Measurements from ENCODE around the gene EAF1.
"Not testable (repeated sequence)": the region's sequence is repeated elsewhere in the genome, so short reads cannot be mapped to it uniquely, and the experiment has no call there.

The EAF1 gene

DNA sequence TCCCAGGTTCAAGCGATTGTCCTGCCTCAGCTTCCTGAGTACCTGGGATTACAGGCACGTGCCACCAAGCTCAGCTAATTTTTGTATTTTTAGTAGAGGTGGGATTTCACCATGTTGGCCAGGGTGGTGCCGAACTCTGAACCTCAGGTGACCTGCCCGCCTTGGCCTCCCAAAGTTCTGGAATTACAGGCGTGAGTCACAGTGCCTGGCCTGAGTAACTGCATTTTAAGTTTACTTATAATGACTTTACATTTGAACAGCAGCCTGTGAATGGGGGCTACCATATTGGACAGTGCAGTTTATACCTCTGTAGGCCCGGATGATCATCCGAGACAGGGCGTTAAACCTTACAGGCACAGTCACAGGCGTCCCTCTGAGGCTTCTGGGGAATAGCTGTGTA is 24.8 kb downstream of the EAF1 start:
- TF ChIP-seq, protein P1, sequence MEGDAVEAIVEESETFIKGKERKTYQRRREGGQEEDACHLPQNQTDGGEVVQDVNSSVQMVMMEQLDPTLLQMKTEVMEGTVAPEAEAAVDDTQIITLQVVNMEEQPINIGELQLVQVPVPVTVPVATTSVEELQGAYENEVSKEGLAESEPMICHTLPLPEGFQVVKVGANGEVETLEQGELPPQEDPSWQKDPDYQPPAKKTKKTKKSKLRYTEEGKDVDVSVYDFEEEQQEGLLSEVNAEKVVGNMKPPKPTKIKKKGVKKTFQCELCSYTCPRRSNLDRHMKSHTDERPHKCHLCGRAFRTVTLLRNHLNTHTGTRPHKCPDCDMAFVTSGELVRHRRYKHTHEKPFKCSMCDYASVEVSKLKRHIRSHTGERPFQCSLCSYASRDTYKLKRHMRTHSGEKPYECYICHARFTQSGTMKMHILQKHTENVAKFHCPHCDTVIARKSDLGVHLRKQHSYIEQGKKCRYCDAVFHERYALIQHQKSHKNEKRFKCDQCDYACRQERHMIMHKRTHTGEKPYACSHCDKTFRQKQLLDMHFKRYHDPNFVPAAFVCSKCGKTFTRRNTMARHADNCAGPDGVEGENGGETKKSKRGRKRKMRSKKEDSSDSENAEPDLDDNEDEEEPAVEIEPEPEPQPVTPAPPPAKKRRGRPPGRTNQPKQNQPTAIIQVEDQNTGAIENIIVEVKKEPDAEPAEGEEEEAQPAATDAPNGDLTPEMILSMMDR (conservative IDR thresholded peaks at IDR 0.05; ENCODE audit: control insufficient read depth, insufficient read depth, low read depth, low read length) = no peak

DNA sequence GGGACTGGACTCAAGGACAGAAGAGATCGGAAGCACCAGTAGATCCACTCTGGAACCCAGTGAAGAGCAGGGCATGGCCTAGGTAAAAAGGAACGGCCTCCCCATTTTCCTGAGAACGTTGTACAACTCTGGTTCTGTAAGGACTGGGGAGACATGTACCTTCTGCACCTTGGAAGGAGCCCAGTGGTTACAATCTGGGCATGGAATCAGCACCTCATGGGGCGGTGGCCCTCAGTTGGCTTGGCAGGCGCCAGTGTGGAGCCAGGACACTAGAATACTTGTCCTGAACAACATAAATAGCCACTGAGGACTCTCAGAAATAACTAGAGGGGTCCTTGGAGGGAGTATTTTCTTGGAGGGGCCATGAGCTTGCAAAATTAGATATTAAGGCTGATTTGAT is 25.6 kb downstream of the EAF1 start:
- TF ChIP-seq, protein P1 (conservative IDR thresholded peaks at IDR 0.05; ENCODE audit: control insufficient read depth, insufficient read depth, low read depth, low read length) = no peak

More for the DNA sequence above, 24.8 kb downstream of the EAF1 start:
- no peak overlapping the region for H3K4me3 ChIP-seq (ENCODE audit: control insufficient read depth, low read depth, low read length)
- no peak for DNase-seq (ENCODE audit: low read depth)

DNA sequence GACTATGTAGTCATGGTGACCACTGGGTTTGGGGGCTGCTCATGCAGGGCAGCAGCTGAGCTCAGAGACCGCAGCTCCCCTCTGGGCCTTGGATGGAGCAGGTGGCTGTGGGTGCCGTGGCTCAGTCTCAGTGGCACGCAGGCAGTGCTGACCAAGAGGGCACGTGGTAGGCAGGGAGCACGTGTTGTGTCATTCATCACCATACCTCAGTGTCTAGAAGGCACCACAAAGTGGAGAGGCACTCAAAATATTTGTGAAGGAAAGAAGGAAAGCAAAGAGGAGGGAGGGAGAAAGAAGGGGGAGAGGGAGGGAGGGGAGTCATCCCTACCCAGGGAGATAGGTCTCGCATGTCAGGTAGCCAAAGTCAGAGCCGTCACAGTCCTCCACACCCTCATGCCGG is 26.1 kb downstream of the EAF1 start:
- no peak for DNase-seq (ENCODE audit: low read depth)
- H3K4me3 ChIP-seq (ENCODE audit: control insufficient read depth, low read depth, low read length) = no peak overlapping the region
- TF ChIP-seq, protein P1 (conservative IDR thresholded peaks at IDR 0.05; ENCODE audit: control insufficient read depth, insufficient read depth, low read depth, low read length) = no peak

More for the DNA sequence above, 25.6 kb downstream of the EAF1 start:
- no peak for DNase-seq (ENCODE audit: low read depth)
- no peak overlapping the region for H3K4me3 ChIP-seq (ENCODE audit: control insufficient read depth, low read depth, low read length)

DNA sequence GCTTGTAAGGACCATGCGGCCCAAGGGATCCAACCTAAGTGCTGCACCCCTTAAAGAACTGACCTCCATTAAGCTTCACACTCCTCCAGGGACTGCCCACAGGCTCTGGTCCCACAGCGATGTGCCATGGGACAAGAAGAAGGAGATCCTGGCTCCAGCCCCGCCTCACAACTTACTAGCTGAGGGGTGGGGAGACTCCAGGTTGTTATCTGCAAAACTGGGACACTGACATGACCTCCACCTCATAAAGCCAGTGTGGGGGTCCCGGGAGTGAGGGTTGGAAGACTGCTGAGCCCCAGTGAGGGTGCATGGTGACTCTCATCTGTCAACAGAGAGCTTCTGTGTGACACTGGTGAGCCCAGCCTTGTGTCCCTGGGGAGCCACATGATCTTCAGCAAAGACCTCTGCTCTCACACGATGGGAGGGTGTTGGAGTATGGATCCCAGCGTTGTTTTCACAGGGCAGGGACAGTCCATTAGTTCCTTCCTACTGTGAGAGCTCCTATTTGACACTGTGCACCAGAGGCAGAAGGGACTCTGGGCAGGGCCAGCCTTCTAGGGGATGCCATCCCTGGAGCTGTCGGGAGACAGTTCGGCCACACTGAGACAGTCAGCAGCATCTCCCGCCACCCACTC is 26.7 kb downstream of the EAF1 start:
- H3K4me3 ChIP-seq (ENCODE audit: control insufficient read depth, low read depth, low read length) = no peak overlapping the region
- DNase-seq (ENCODE audit: low read depth) = no peak
- TF ChIP-seq, protein P1 (conservative IDR thresholded peaks at IDR 0.05; ENCODE audit: control insufficient read depth, insufficient read depth, low read depth, low read length) = no peak

DNA sequence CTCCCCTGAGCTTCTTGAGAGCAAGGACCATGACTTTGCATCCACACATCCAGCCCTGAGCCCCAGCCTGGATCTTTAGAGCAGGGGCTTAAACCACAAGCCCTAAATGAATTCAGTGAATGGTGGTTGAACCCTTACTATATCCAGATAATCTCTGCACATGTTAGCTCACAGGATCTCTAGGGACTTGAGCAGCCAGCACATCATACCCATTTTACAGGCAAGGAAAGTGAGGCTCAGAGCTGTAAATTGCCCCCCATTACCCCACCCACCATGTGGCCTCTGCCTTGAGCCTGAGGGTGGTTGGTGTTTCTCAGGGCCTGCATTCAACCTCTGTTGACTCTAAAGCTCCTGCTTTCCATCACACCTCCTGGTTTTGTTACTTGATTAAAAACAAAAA is 27.6 kb downstream of the EAF1 start:
- TF ChIP-seq, protein P1 (conservative IDR thresholded peaks at IDR 0.05; ENCODE audit: control insufficient read depth, insufficient read depth, low read depth, low read length) = no peak
- H3K4me3 ChIP-seq (ENCODE audit: control insufficient read depth, low read depth, low read length) = no peak overlapping the region
- no peak for DNase-seq (ENCODE audit: low read depth)

DNA sequence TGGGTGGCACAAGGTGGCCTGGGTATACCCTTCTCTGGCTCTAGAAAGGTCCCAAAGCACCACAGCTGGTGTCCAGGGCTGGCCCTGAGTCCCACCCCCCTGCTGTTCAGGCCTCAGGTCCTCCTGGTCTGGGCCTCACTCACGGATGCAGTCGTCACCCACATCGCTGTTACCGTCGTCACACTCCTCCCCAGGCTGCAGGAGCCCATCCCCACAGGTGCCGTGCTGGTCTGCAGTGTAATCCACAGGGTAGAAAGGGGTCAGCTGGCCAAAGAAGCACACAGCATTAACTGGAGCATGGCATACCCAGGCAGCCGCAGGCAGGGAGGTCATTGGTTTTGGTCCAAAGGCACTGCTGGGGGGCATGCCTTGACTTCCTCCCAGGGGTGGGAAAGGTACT is 28.4 kb downstream of the EAF1 start:
- no peak for DNase-seq (ENCODE audit: low read depth)
- no peak overlapping the region for H3K4me3 ChIP-seq (ENCODE audit: control insufficient read depth, low read depth, low read length)
- TF ChIP-seq, protein P1 (conservative IDR thresholded peaks at IDR 0.05; ENCODE audit: control insufficient read depth, insufficient read depth, low read depth, low read length) = no peak

DNA sequence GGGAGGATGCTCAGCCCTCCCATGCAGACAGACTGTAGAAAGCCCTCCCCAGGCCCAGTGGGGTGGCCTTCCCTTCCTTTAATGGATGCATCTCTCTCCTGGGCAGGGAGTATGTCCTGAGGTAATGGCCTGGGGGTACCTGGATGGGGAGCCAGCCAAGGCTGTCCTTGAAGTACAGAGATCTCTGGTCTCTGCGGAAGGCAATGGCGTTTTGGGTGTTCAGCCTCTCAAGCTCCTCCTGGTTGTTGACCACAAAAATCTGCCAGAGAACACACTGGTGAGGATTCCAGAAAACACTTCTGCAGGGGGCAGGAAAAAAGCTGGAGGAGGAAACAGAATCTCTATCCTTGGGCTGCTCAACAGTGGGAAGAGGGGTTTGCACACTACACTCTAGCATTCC is 28.9 kb downstream of the EAF1 start:
- no peak for DNase-seq (ENCODE audit: low read depth)
- TF ChIP-seq, protein P1 (conservative IDR thresholded peaks at IDR 0.05; ENCODE audit: control insufficient read depth, insufficient read depth, low read depth, low read length) = no peak
- H3K4me3 ChIP-seq (ENCODE audit: control insufficient read depth, low read depth, low read length) = no peak overlapping the region

DNA sequence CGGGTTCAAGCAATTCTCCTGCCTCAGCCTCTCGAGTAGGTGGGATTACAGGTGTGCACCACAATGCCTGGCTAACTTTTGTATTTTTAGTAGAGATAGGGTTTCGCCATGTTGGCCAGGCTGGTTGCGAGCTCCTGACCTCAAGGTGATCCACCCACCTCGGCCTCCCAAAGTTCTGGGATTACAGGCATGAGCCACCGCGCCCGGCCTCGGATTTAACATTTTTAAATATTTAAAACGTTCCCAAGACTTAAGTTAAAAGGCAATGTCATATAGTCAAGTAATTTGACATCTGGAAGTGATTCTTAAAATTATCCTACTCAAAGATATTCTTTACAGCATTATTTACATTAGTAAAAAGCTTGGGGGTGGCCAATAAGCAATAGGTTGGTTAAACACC is 29.5 kb downstream of the EAF1 start:
- DNase-seq (ENCODE audit: low read depth); H3K4me3 ChIP-seq (ENCODE audit: control insufficient read depth, low read depth, low read length): not testable (repeated sequence)
